Epidermal melanocyte (primary cell): ENCODE data around the gene UNC13C.

ENCODE experiments used
- DNase-seq: peaks from one replicate; pipeline ENCODE4 v3.0.0; 2011; ENCODE audit warnings: low spot score; ENCODE audit not compliant: insufficient read length

The UNC13C gene

DNA sequence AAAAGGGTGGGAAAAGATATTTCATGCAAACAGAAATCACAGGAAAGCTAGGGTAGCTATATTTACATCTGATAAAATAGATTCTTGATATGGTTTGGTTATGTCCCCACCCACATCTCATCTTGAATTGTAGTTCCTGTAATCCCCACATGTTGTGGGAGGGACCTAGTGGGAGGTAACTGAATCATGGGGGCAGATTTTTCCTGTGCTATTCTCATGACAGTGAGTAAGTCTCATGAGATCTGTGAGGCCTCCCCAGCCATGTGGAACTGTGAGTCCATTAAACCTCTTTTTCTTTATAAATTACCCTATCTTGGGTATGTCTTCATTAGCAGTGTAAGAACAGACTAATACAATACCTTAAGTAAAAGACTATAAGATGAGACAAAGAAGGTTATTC lies 660.4 kb downstream of the UNC13C start:
- DNase-seq: no peak

- DNase-seq: no peak
Measured at GRCh38 chr15:54640873-54641272, 662.6 kb downstream of the UNC13C start.

GRCh38 chr15:54644796-54645195 lies 666.6 kb downstream of the UNC13C start:
- DNase-seq: no peak

DNA sequence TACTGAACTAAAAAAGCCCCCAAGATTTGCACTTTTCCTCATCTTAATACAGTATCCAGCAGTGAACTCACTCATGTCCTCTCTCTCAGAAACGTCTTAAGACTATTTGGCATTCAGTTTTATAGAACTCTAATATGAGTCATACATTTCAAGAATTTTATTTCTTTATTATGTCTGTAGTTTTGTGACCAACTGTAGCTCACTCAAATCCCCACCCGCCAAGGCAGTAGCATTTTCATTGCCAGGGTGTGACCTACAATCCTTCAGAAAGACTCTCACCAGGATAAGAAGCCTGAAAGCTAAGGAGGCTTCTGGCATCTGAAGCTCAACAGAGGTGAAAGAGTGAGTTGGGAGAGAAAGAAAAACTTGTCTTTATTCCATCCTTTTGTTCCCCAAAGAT lies 681.4 kb downstream of the UNC13C start:
- DNase-seq: no peak

DNA sequence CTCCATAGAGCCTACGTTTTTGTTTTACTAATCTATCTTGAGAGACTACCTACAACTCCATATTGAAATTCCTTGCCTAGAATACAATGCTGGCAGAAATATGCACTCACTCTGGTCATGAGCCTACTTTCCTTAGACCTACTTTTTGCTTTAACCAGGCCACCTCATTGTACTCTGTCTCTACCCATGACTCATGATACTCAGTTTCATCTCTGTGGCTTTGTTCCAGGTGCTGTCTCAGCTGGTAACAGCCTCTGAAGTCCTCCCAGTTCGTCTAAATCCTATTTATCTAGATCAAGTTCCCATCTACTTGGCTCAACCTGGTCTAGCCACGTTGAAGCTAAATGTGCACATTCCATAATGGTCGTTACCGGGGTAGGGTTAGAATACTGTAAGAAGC lies 682.1 kb downstream of the UNC13C start:
- no peak for DNase-seq

DNA sequence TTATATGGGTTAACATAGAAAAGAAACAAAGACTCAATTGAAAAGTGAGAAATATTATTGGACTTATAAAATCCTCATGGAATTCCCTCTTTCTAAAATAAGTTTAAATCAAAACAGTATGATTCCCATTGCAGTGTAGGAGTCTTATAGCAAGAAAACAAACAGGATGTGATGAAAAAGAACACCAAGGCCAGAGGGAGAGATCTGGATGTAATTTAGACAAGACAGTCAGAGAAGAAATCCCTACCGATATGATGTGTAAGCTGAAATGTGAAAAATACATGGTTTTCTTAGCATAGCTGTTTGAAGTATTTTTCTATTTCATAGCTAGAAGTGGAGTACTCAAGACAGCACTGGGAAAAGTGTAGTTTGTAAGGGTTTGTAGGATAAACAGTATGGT lies 697.0 kb downstream of the UNC13C start:
- DNase-seq: no peak

DNA sequence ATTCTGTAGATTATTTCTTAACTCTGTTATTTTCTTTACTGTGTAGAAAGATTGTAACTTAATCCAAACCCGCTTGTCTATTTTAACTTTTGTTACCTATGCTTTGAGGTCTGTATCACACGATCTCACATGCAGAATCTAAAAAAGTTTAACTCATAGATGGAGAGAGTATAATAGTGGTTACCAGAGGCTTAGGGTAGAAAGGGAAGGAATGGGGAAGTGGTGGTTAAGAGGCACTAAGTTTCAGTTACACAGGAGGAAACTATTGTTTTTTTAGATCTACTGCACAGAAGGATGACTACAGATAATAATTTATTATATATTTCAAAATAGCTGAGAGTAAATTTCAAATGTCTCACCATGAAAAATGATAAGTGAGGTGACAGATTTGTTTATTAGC lies 703.3 kb downstream of the UNC13C start:
- DNase-seq: no peak
